RWPE2 (cell line): ENCODE results near the gene SLC7A1.

Source experiments
- ATAC-seq: fragments of 200-7000 bp; cut with Tn5 transposase; 3 replicates; pipeline ENCODE4 v1.9.1; 2021; ENCODE audit warnings: low read depth
- DNase-seq: peaks from one replicate; pipeline ENCODE4 v3.0.0-alpha.2; 2020; ENCODE audit warnings: low spot score
- H3K27ac ChIP-seq: fragments of 450-650 bp; 2 replicates; pipeline ENCODE4 v1.5.1; 2017; ENCODE audit warnings: mild to moderate bottlenecking; ENCODE audit not compliant: poor library complexity, severe bottlenecking
- H3K27me3 ChIP-seq: fragments of 250-450 bp; sonication (Bioruptor Pico); 2 replicates; pipeline ENCODE4 v1.5.1; 2021; ENCODE audit warnings: mild to moderate bottlenecking, moderate library complexity; ENCODE audit not compliant: insufficient read depth, poor library complexity, severe bottlenecking
- H3K36me3 ChIP-seq: fragments of 250-450 bp; sonication (Bioruptor Pico); 2 replicates; pipeline ENCODE4 v1.5.1; 2020; ENCODE audit warnings: low read depth, mild to moderate bottlenecking, moderate library complexity
- H3K4me1 ChIP-seq: fragments of 250-450 bp; sonication (Bioruptor Pico); 2 replicates; pipeline ENCODE4 v1.5.1; 2021; ENCODE audit warnings: mild to moderate bottlenecking, moderate library complexity; ENCODE audit not compliant: insufficient read depth, poor library complexity, severe bottlenecking
- H3K4me3 ChIP-seq: fragments of 250-450 bp; sonication (Bioruptor Pico); 2 replicates; pipeline ENCODE4 v1.5.1; 2021; ENCODE audit warnings: mild to moderate bottlenecking, moderate library complexity; ENCODE audit not compliant: severe bottlenecking
- H3K9me3 ChIP-seq: fragments of 250-450 bp; sonication (Bioruptor Pico); 2 replicates; pipeline ENCODE4 v1.5.1; 2021; ENCODE audit warnings: mild to moderate bottlenecking, moderate library complexity; ENCODE audit not compliant: severe bottlenecking
- CTCF ChIP-seq: fragments of 450-650 bp; IDR thresholded peaks from one replicate; pipeline ENCODE4 v1.5.1; 2017; ENCODE audit warnings: mild to moderate bottlenecking, moderate library complexity; ENCODE audit not compliant: poor library complexity, severe bottlenecking

Gene SLC7A1

GRCh38 chr13:29476046-29476445, 119.4 kb downstream of the SLC7A1 start:
- H3K4me3 ChIP-seq: no peak overlapping the region
- no peaks in the 10 kb centered on the region for H3K4me1 ChIP-seq
- no peak for TF ChIP-seq CTCF
- H3K36me3 ChIP-seq: no peaks in the 10 kb centered on the region
- no peak for DNase-seq
- no peak for ATAC-seq
- no peaks in the 10 kb centered on the region for H3K9me3 ChIP-seq
- H3K27ac ChIP-seq: no peak overlapping the region
- H3K27me3 ChIP-seq: no peaks in the 10 kb centered on the region

- TF ChIP-seq CTCF: no peak
- DNase-seq (no peak), ATAC-seq (no peak)
- no peak overlapping the region for H3K4me3 ChIP-seq
- no peaks in the 10 kb centered on the region for H3K4me1 ChIP-seq
- no peaks in the 10 kb centered on the region for H3K9me3 ChIP-seq
- no peak overlapping the region for H3K27ac ChIP-seq
- H3K27me3 ChIP-seq: no peaks in the 10 kb centered on the region
- no peaks in the 10 kb centered on the region for H3K36me3 ChIP-seq
Observed at GRCh38 chr13:29474991-29475390, 120.5 kb downstream of the SLC7A1 start.

GRCh38 chr13:29473166-29473565, 122.3 kb downstream of the SLC7A1 start:
- no peaks in the 10 kb centered on the region for H3K27me3 ChIP-seq
- no peak for TF ChIP-seq CTCF
- H3K4me3 ChIP-seq: no peak overlapping the region
- no peak for DNase-seq
- ATAC-seq: no peak
- no peaks in the 10 kb centered on the region for H3K4me1 ChIP-seq
- no peaks in the 10 kb centered on the region for H3K9me3 ChIP-seq
- no peaks in the 10 kb centered on the region for H3K36me3 ChIP-seq
- H3K27ac ChIP-seq: no peak overlapping the region

GRCh38 chr13:29472332-29472961, 123.0 kb downstream of the SLC7A1 start:
- H3K27me3 ChIP-seq: no peaks in the 10 kb centered on the region
- DNase-seq (no peak), ATAC-seq (peak; percentile 49; the same call in 1 of the 3 replicates)

More at GRCh38 chr13:29472332-29472961, 123.0 kb downstream of the SLC7A1 start:
- no peaks in the 10 kb centered on the region for H3K9me3 ChIP-seq
- no peak overlapping the region for H3K4me3 ChIP-seq
- no peaks in the 10 kb centered on the region for H3K36me3 ChIP-seq
- H3K4me1 ChIP-seq: no peaks in the 10 kb centered on the region
- no peak overlapping the region for H3K27ac ChIP-seq
- peak; percentile 90 for TF ChIP-seq CTCF
